ENCODE data around the gene PITPNC1.

DNA sequence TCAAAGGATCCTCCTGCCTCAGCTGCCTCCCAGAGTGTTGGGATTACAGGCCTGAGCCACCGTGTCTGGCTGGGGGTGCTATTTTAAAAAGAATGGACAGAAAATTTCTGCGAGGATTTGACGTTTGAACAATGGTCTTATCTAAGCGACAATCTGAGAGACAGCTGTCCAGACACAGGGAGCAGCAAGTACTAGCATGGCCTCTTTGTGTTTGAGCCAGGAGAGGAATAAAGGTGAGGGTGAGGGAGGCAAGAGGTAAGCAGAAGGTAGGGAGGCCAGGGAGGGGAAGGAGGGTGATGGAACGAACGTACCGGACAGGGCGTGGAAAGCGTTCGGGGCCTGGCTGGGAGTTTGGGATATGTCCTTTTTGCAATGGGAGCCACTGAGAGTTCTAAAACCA is 59.2 kb downstream of the PITPNC1 start:
- TF ChIP-seq, protein P1, sequence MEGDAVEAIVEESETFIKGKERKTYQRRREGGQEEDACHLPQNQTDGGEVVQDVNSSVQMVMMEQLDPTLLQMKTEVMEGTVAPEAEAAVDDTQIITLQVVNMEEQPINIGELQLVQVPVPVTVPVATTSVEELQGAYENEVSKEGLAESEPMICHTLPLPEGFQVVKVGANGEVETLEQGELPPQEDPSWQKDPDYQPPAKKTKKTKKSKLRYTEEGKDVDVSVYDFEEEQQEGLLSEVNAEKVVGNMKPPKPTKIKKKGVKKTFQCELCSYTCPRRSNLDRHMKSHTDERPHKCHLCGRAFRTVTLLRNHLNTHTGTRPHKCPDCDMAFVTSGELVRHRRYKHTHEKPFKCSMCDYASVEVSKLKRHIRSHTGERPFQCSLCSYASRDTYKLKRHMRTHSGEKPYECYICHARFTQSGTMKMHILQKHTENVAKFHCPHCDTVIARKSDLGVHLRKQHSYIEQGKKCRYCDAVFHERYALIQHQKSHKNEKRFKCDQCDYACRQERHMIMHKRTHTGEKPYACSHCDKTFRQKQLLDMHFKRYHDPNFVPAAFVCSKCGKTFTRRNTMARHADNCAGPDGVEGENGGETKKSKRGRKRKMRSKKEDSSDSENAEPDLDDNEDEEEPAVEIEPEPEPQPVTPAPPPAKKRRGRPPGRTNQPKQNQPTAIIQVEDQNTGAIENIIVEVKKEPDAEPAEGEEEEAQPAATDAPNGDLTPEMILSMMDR (IDR thresholded peaks at IDR 0.05), result no peak
- no peak for TF ChIP-seq EP300 (IDR thresholded peaks at IDR 0.05)
- TF ChIP-seq POLR2AphosphoS5 (IDR thresholded peaks at IDR 0.05), result no peak
